OCI-LY1 (cell line): ENCODE measurements around the gene RAPGEF4.

Experiments used
- H2AFZ ChIP-seq: fragments of 200-600 bp; sonication (generic), shearing (Covaris generic); 2 replicates; pipeline ENCODE4 v1.6.0; 2014; ENCODE audit warnings: antibody characterized with exemption, mild to moderate bottlenecking, low read length
- H3F3A ChIP-seq: fragments of 200-600 bp; sonication (generic), shearing (Covaris generic); 2 replicates; pipeline ENCODE4 v1.6.0; 2014; ENCODE audit warnings: mild to moderate bottlenecking, antibody characterized with exemption, low read length, moderate library complexity; ENCODE audit not compliant: insufficient read depth
- H3K27ac ChIP-seq: fragments of 200-600 bp; sonication (generic); 2 replicates; pipeline ENCODE4 v1.5.1; 2014; ENCODE audit warnings: low read length, mixed run types, mild to moderate bottlenecking, low read depth; ENCODE audit not compliant: poor library complexity, severe bottlenecking
- H3K27me3 ChIP-seq: fragments of 200-600 bp; sonication (generic); 2 replicates; pipeline ENCODE4 v1.6.0; 2014; ENCODE audit warnings: antibody characterized with exemption, mild to moderate bottlenecking, low read length, moderate library complexity; ENCODE audit not compliant: insufficient read depth
- H3K36me3 ChIP-seq: fragments of 200-600 bp; sonication (generic); 2 replicates; pipeline ENCODE4 v1.6.1; 2014; ENCODE audit warnings: mild to moderate bottlenecking, antibody characterized with exemption, low read length, moderate library complexity, mixed read lengths; ENCODE audit not compliant: insufficient read depth
- H3K4me1 ChIP-seq: fragments of 200-600 bp; sonication (generic); 2 replicates; pipeline ENCODE4 v1.5.1; 2014; ENCODE audit warnings: mild to moderate bottlenecking, low read length, moderate library complexity; ENCODE audit not compliant: insufficient read depth, severe bottlenecking
- H3K4me2 ChIP-seq: fragments of 200-600 bp; sonication (generic), shearing (Covaris generic); 2 replicates; pipeline ENCODE4 v1.6.1; 2014; ENCODE audit warnings: low read length
- H3K4me3 ChIP-seq: fragments of 200-600 bp; sonication (generic); 2 replicates; pipeline ENCODE4 v1.5.1; 2014; ENCODE audit warnings: low read length, low read depth, mild to moderate bottlenecking, mixed read lengths; ENCODE audit not compliant: poor library complexity, severe bottlenecking
- H3K79me2 ChIP-seq: fragments of 200-600 bp; shearing (Covaris generic); 2 replicates; pipeline ENCODE4 v1.6.1; 2016; ENCODE audit warnings: mixed run types, low read length, mixed read lengths; ENCODE audit not compliant: insufficient read depth
- H3K9ac ChIP-seq: fragments of 200-600 bp; sonication (generic), shearing (Covaris generic); 2 replicates; pipeline ENCODE4 v1.6.1; 2014; ENCODE audit warnings: mild to moderate bottlenecking, low read length, mixed read lengths
- H3K9me2 ChIP-seq: fragments of 200-600 bp; sonication (generic), shearing (Covaris generic); 2 replicates; pipeline ENCODE4 v1.6.1; 2014; ENCODE audit warnings: low read depth, mild to moderate bottlenecking, low read length, mixed read lengths
- H3K9me3 ChIP-seq: fragments of 200-600 bp; shearing (Covaris generic); 2 replicates; pipeline ENCODE4 v1.6.1; 2014; ENCODE audit warnings: low read length, mixed read lengths
- H4K20me1 ChIP-seq: fragments of 200-600 bp; sonication (generic), shearing (Covaris generic); 2 replicates; pipeline ENCODE4 v1.6.0; 2016; ENCODE audit warnings: mild to moderate bottlenecking, low read length; ENCODE audit not compliant: insufficient read depth
- EZH2 ChIP-seq: fragments of 200-600 bp; sonication (generic), shearing (Covaris generic); IDR thresholded peaks from 2 replicates; pipeline ENCODE4 v1.8.0; 2017; ENCODE audit warnings: borderline replicate concordance, mixed run types, mild to moderate bottlenecking, antibody characterized with exemption, low read length, moderate library complexity, mixed read lengths
- TF ChIP-seq, protein P1 (sequence below): fragments of 200-600 bp; sonication (generic), shearing (Covaris generic); IDR thresholded peaks from 2 replicates; pipeline ENCODE4 v1.5.1; 2017; ENCODE audit warnings: mild to moderate bottlenecking, antibody characterized with exemption, low read length, moderate library complexity, mixed read lengths

Gene RAPGEF4

DNA sequence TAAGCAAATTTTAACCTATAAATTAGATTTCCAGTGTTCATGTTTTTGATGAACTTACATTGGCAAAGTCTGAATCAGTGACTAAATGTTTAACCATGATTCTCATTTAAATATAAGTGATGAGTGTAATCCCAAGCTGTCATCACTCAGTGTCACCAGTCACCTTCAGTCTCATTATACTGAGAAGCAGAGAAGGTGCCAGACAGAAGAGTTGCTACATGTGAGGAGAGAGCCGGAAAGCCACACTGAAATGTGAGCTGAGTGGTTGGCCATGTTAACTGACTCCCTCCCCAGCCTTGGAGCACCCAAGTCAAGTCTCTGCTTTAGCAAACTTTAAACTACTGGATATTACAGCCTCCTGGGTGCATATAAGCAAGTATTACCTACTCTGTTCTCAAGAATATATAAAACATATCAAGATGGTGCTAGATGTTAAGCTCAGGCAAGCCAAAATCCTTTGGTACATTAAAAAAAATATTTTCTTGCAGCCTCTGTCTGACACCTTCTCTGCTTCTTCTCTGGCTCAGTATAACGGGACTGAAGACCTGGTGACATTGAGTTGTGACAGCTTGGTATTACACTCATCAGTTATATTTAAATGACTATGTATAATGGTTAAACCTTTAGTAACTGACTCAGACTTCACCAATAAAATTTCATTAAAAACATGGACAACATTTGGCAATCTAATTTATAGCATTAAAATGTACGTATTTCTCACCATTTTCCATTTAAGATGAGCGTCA is 264.2 kb downstream of the RAPGEF4 start:
- Histone ChIP-seq H3K27ac (no peak overlapping the region), H3K36me3 (no peaks in the 10 kb centered on the region), H3K79me2 (no peaks in the 10 kb centered on the region)

DNA sequence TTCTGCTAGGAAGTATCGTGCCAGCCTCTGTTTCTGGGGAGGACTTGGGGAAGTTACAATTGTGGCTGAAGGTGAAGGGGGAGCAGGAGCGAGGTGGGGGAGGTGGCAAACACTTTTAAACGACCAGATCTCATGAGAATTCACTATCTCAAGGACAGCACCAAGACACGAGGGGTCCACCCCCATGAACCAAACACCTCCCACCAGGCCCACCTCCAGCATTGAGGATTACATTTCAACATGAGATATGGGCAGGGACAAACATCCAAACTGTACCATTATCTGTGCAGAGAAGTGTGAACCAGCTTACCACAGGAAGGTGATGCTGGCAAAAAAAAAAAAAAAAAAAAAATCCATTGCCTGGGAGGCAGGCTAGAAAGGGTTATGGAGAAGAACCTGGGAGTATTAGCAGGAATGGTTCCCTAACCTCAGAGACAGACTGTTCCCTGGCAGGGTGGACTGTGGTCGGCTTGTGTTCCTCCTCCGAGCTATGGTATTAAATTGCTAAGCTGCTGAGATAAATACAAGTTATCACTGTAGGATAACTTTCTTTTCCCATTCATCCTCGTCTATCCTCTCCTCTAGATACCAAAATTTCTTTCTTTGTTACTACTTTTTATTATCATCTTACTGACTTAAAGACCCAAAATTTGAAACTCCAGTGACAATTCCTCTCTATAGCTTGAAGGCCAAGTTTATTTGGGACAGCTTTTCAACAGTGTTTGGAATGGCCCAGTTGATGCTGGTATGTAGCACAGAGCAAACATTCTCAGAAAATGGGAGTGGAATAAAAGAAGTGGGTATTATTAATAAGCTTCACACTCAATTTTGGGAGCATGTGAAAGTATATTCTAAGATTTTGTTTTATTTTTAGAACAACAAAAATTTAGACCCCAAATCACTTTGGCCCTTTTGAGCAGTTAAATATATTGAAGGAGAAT is 266.3 kb downstream of the RAPGEF4 start:
- H3K9ac ChIP-seq, result no peak overlapping the region
- H3K4me1 ChIP-seq, result no peaks in the 10 kb centered on the region
- H3K4me3 ChIP-seq, result no peak overlapping the region
- H3K4me2 ChIP-seq, result no peak overlapping the region
- no peak overlapping the region for H2AFZ ChIP-seq
- no peaks in the 10 kb centered on the region for H3F3A ChIP-seq
- H3K9me2 ChIP-seq, result no peaks in the 10 kb centered on the region
- H4K20me1 ChIP-seq, result no peaks in the 10 kb centered on the region
- no peaks in the 10 kb centered on the region for H3K27me3 ChIP-seq
- H3K27ac ChIP-seq, result no peak overlapping the region
- TF ChIP-seq, protein P1, sequence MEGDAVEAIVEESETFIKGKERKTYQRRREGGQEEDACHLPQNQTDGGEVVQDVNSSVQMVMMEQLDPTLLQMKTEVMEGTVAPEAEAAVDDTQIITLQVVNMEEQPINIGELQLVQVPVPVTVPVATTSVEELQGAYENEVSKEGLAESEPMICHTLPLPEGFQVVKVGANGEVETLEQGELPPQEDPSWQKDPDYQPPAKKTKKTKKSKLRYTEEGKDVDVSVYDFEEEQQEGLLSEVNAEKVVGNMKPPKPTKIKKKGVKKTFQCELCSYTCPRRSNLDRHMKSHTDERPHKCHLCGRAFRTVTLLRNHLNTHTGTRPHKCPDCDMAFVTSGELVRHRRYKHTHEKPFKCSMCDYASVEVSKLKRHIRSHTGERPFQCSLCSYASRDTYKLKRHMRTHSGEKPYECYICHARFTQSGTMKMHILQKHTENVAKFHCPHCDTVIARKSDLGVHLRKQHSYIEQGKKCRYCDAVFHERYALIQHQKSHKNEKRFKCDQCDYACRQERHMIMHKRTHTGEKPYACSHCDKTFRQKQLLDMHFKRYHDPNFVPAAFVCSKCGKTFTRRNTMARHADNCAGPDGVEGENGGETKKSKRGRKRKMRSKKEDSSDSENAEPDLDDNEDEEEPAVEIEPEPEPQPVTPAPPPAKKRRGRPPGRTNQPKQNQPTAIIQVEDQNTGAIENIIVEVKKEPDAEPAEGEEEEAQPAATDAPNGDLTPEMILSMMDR, result no peak
- no peak for TF ChIP-seq EZH2
- H3K9me3 ChIP-seq, result no peaks in the 10 kb centered on the region
- H3K36me3 ChIP-seq, result no peaks in the 10 kb centered on the region
- no peaks in the 10 kb centered on the region for H3K79me2 ChIP-seq

More for the DNA sequence above, 264.2 kb downstream of the RAPGEF4 start:
- H4K20me1 ChIP-seq, result no peaks in the 10 kb centered on the region
- H2AFZ ChIP-seq, result no peak overlapping the region
- H3F3A ChIP-seq, result no peaks in the 10 kb centered on the region
- no peak overlapping the region for H3K4me2 ChIP-seq
- H3K9me3 ChIP-seq, result no peaks in the 10 kb centered on the region
- no peak overlapping the region for H3K9ac ChIP-seq
- H3K27me3 ChIP-seq, result no peaks in the 10 kb centered on the region
- TF ChIP-seq EZH2, result no peak
- TF ChIP-seq, protein P1, result no peak
- H3K4me1 ChIP-seq, result no peaks in the 10 kb centered on the region
- no peak overlapping the region for H3K4me3 ChIP-seq
- H3K9me2 ChIP-seq, result no peaks in the 10 kb centered on the region

DNA sequence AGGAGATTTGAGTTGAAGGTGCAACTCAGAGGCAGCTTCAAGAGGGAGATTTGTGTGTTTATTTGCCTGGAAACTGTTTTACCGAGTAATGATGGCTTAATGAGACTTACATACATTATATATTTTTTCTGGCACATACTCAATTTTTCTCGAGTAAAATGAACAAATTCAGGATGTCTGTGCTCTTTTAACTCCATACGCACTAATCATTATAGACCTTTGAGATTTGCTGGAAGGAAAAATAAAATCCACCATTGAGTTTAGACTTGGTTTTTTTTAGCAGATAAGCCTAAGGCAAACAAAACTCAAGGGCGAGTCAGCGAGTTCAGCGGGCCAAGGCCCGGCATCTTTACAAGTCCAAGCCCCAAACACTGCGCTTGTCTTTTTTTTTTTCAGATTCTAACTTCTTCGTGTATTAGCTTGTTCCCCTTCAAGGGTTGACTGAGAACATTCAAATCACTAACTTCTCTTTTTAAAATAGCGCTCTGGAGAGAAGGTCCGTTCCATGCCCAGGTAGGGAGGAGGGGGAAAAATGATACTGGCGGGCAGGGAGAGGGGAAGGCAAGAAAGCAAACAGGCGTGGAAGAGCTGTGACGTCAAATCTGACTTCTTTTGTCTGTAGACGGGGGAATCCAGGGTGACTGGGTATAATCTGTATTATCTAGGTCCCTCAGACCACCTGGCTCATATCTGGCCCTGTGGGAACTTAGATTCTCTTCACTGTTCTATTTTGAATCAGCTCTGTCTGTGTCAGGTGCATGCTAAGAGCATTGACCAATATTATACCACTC is 267.3 kb downstream of the RAPGEF4 start:
- H3F3A ChIP-seq, result no peaks in the 10 kb centered on the region
- no peak overlapping the region for H3K27ac ChIP-seq
- no peak overlapping the region for H3K4me2 ChIP-seq
- H3K4me1 ChIP-seq, result no peaks in the 10 kb centered on the region
- H3K79me2 ChIP-seq, result no peaks in the 10 kb centered on the region
- H3K9me3 ChIP-seq, result no peaks in the 10 kb centered on the region
- H2AFZ ChIP-seq, result no peak overlapping the region
- no peaks in the 10 kb centered on the region for H3K27me3 ChIP-seq
- H3K4me3 ChIP-seq, result no peak overlapping the region
- no peak for TF ChIP-seq EZH2
- TF ChIP-seq, protein P1, result no peak
- no peaks in the 10 kb centered on the region for H3K36me3 ChIP-seq
- no peaks in the 10 kb centered on the region for H4K20me1 ChIP-seq
- no peak overlapping the region for H3K9ac ChIP-seq
- H3K9me2 ChIP-seq, result no peaks in the 10 kb centered on the region
